GM15510 (cell line): Measurements from ENCODE around the gene CACFD1.

Experiments used
- POLR2A ChIP-seq: IDR thresholded peaks from 3 replicates; pipeline ENCODE4 v1.6.1; 2011; ENCODE audit warnings: borderline replicate concordance; ENCODE audit not compliant: insufficient read length; ENCODE audit errors: extremely low read depth

The CACFD1 gene

DNA sequence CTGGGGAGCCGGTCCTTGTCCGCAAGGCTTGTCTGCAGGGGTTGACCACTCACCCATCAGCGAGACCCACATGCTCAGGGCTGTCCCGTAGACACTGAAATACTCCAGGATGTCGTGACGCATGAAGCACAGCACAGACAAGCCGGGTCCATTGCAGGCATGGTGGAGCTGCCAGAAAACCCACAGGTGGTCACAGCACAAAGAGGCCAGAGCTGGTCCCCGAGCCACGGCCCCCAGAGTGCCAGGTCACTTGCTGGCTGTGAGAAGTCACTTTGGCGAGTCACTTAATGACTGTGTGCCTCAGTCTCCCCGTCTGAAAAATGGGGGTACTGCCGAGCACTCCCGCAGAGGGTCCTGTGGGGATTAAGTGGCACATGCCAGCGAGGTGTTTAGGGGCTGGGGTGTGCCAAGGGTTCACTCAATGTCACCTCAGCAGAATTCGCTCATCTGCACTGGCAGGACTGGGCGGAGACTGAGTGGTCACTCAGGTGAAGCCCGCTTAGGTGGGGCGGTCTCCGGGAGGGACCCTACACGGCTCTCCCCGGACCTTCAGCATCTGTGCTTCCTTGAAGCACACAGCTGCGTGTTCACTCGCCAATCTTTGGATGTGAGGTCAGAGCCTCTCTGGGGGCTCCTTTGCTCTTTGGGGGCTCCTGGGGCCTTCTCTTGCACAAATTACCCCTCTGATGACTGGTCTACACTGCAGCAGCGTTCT, 60.5 kb downstream of the CACFD1 start:
- no peak for TF ChIP-seq POLR2A
